ENCODE results near the gene ASTN2. TPM values are rescaled to one million over a fixed set of nuclear protein-coding genes. Genes with fewer than 3 reads are reported as not detected.

The ASTN2 gene
- total RNA-seq, 2 donors from 2014 or later: 113 to 153 TPM

DNA sequence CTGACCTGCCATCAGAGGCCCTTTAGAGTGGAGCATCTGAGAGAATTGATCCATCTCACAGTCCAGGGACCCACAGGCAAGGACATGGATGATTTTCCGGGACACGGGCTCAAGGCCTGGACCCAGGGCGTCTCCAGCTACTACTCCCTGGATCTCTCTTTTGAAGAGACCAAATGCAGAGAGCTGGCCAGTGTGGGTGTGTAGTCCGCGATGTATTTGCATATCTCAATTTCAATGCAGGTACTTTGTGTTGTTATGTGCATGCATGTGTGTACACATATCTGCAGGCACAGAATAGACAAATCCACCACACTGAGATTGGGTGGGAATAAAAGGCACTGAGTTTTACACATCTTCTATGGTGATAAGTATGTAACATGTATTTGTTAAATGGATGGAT, 30.8 kb upstream of the ASTN2 start:
- intact Hi-C loops (cut with DNase I): no loop called here
- Histone ChIP-seq H3K36me3 (no peaks in the 10 kb centered on the region), H3K9me3 (no peaks in the 10 kb centered on the region), H3K4me3 (no peak overlapping the region), H3K27me3 (replicated peaks; ENCODE audit: insufficient read depth) (no peaks in the 10 kb centered on the region), H3K4me1 (replicated peaks) (no peaks in the 10 kb centered on the region), H3K27ac (no peak overlapping the region)
- no peak for TF ChIP-seq POLR2AphosphoS5 (IDR thresholded peaks at IDR 0.05)
- TF ChIP-seq, protein P1, sequence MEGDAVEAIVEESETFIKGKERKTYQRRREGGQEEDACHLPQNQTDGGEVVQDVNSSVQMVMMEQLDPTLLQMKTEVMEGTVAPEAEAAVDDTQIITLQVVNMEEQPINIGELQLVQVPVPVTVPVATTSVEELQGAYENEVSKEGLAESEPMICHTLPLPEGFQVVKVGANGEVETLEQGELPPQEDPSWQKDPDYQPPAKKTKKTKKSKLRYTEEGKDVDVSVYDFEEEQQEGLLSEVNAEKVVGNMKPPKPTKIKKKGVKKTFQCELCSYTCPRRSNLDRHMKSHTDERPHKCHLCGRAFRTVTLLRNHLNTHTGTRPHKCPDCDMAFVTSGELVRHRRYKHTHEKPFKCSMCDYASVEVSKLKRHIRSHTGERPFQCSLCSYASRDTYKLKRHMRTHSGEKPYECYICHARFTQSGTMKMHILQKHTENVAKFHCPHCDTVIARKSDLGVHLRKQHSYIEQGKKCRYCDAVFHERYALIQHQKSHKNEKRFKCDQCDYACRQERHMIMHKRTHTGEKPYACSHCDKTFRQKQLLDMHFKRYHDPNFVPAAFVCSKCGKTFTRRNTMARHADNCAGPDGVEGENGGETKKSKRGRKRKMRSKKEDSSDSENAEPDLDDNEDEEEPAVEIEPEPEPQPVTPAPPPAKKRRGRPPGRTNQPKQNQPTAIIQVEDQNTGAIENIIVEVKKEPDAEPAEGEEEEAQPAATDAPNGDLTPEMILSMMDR (IDR thresholded peaks at IDR 0.05): no peak
- TF ChIP-seq POLR2A (IDR thresholded peaks at IDR 0.05): no peak
- DNase-seq (ENCODE audit: low spot score): no peak
- WGBS: 92% methylated on average over 5 of the region's 5 CpGs

GRCh38 chr9:117444501-117444900, 29.6 kb upstream of the ASTN2 start:
- no peaks in the 10 kb centered on the region for H3K4me1 ChIP-seq (replicated peaks)
- WGBS: 23% methylated on average over 4 of the region's 4 CpGs
- DNase-seq (ENCODE audit: low spot score): no peak
- H3K4me3 ChIP-seq: no peak overlapping the region
- no peaks in the 10 kb centered on the region for H3K36me3 ChIP-seq
- TF ChIP-seq POLR2A (IDR thresholded peaks at IDR 0.05) (no peak), POLR2AphosphoS5 (IDR thresholded peaks at IDR 0.05) (no peak)
- TF ChIP-seq, protein P1 (IDR thresholded peaks at IDR 0.05): no peak
- no peaks in the 10 kb centered on the region for H3K27me3 ChIP-seq (replicated peaks; ENCODE audit: insufficient read depth)
- H3K27ac ChIP-seq: no peak overlapping the region
- H3K9me3 ChIP-seq: no peaks in the 10 kb centered on the region
- intact Hi-C loops (cut with DNase I): no loop called here

- DNase-seq (ENCODE audit: low spot score): no peak
- TF ChIP-seq POLR2AphosphoS5 (IDR thresholded peaks at IDR 0.05): no peak
- TF ChIP-seq POLR2A (IDR thresholded peaks at IDR 0.05): no peak
- TF ChIP-seq, protein P1 (IDR thresholded peaks at IDR 0.05): no peak
- H3K9me3 ChIP-seq: no peaks in the 10 kb centered on the region
- WGBS: 60% methylated on average over 6 of the region's 6 CpGs
- no peaks in the 10 kb centered on the region for H3K4me1 ChIP-seq (replicated peaks)
- no peak overlapping the region for H3K27ac ChIP-seq
- intact Hi-C loops (cut with DNase I): no loop called here
- H3K27me3 ChIP-seq (replicated peaks; ENCODE audit: insufficient read depth): no peaks in the 10 kb centered on the region
- no peaks in the 10 kb centered on the region for H3K36me3 ChIP-seq
- no peak overlapping the region for H3K4me3 ChIP-seq
These were observed 22.4 kb upstream of the ASTN2 start for GRCh38 chr9:117437283-117437682.

GRCh38 chr9:117435630-117436261, 20.9 kb upstream of the ASTN2 start:
- Histone ChIP-seq H3K36me3 (no peaks in the 10 kb centered on the region), H3K27ac (no peak overlapping the region), H3K4me3 (no peak overlapping the region), H3K9me3 (no peaks in the 10 kb centered on the region), H3K4me1 (replicated peaks) (no peaks in the 10 kb centered on the region), H3K27me3 (replicated peaks; ENCODE audit: insufficient read depth) (no peaks in the 10 kb centered on the region)
- TF ChIP-seq, protein P1 (IDR thresholded peaks at IDR 0.05): no peak
- TF ChIP-seq POLR2A (IDR thresholded peaks at IDR 0.05): no peak
- no peak for TF ChIP-seq POLR2AphosphoS5 (IDR thresholded peaks at IDR 0.05)
- DNase-seq (ENCODE audit: low spot score): no peak
- 36% methylated on average over 4 of the region's 4 CpGs for whole genome bisulfite sequencing
- intact Hi-C loops (cut with DNase I): no loop called here

DNA sequence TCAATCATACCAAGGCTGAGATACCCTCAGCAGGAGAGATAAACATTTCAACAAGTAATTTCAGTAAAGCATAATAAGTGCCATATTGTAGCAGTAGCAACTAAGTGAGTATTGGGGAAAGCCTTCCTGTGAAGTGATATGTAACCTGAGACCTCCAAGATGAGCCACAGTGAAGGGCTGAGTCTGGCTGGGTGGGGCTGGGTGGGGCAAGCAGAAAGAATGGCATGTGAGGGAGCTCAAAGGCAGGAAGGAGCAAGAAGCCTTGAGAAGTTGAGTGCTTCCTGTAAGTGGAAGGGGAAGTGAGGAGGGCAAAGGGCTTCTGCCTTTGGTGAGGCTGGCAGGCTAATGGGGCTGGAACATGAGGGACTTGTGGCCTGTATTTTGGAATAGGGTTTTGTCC, 19.7 kb upstream of the ASTN2 start:
- TF ChIP-seq POLR2AphosphoS5 (IDR thresholded peaks at IDR 0.05): no peak
- TF ChIP-seq, protein P1 (IDR thresholded peaks at IDR 0.05): no peak
- TF ChIP-seq POLR2A (IDR thresholded peaks at IDR 0.05): no peak
- no peak overlapping the region for H3K27ac ChIP-seq
- no peak overlapping the region for H3K4me3 ChIP-seq
- no peaks in the 10 kb centered on the region for H3K4me1 ChIP-seq (replicated peaks)
- no peaks in the 10 kb centered on the region for H3K36me3 ChIP-seq
- DNase-seq (ENCODE audit: low spot score): no peak
- no peaks in the 10 kb centered on the region for H3K27me3 ChIP-seq (replicated peaks; ENCODE audit: insufficient read depth)
- intact Hi-C loops (cut with DNase I): no loop called here
- no peaks in the 10 kb centered on the region for H3K9me3 ChIP-seq

Data from prostate gland (tissue), 2 donors.